ENCODE results near the gene INSL3.

Gene INSL3

GRCh38 chr19:17860331-17860992 lies 39.1 kb upstream of the INSL3 start:
- ChIA-PET CTCF (interaction anchor here (1.2 to 3.7 kb wide), 5 partner anchors 10 to 94 kb away, joined by 3 to 124 read pairs (median 18); partner anchors contain the start of genes CCDC124 and SLC5A5), POLR2A (interaction anchor here (1.0 to 1.8 kb wide), 2 partner anchors 25 to 73 kb away, joined by 3 to 40 read pairs; partner anchors contain the start of gene CCDC124)
- DNase-seq (ENCODE audit: extremely low spot score) = no peak
- TF ChIP-seq, protein P1, sequence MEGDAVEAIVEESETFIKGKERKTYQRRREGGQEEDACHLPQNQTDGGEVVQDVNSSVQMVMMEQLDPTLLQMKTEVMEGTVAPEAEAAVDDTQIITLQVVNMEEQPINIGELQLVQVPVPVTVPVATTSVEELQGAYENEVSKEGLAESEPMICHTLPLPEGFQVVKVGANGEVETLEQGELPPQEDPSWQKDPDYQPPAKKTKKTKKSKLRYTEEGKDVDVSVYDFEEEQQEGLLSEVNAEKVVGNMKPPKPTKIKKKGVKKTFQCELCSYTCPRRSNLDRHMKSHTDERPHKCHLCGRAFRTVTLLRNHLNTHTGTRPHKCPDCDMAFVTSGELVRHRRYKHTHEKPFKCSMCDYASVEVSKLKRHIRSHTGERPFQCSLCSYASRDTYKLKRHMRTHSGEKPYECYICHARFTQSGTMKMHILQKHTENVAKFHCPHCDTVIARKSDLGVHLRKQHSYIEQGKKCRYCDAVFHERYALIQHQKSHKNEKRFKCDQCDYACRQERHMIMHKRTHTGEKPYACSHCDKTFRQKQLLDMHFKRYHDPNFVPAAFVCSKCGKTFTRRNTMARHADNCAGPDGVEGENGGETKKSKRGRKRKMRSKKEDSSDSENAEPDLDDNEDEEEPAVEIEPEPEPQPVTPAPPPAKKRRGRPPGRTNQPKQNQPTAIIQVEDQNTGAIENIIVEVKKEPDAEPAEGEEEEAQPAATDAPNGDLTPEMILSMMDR (IDR thresholded peaks at IDR 0.05; ENCODE audit: control extremely low read depth, extremely low read depth, low read depth, missing control alignments) = no peak

GRCh38 chr19:17859533-17860330 lies 38.4 kb upstream of the INSL3 start, which contains the start of gene RPL18A:
Gene RPL18A, plus strand, starts transcription at chr19:17859910. Its CDS starts 47 bp downstream, at chr19:17859957.
- peak; percentile 98 for DNase-seq (ENCODE audit: extremely low spot score)
- ChIA-PET POLR2A (interaction anchor here (0.6 to 1.8 kb wide), 20 partner anchors 8 to 559 kb away, joined by 3 to 40 read pairs (median 5); partner anchors contain the start of genes CCDC124, JAK3, JUND and MAP1S), CTCF (interaction anchor here (0.9 to 3.7 kb wide), 39 partner anchors 9 to 473 kb away, joined by 3 to 124 read pairs (median 4); partner anchors contain the start of genes CCDC124, JAK3 and SLC5A5)
- TF ChIP-seq, protein P1 (IDR thresholded peaks at IDR 0.05; ENCODE audit: control extremely low read depth, extremely low read depth, low read depth, missing control alignments) = peak; percentile 83

GRCh38 chr19:17855280-17856152 lies 34.2 kb upstream of the INSL3 start:
- peak; percentile 86 for DNase-seq (ENCODE audit: extremely low spot score)
- CTCF ChIA-PET = interaction anchor here (0.6 to 10.6 kb wide), 23 partner anchors 9 to 368 kb away, joined by 3 to 79 read pairs (median 4); partner anchors contain the start of genes CCDC124, MAP1S and SLC5A5
- TF ChIP-seq, protein P1 (IDR thresholded peaks at IDR 0.05; ENCODE audit: control extremely low read depth, extremely low read depth, low read depth, missing control alignments) = peak; percentile 99
- POLR2A ChIA-PET = no interaction called here

GRCh38 chr19:17854061-17854460 lies 32.7 kb upstream of the INSL3 start:
- DNase-seq (ENCODE audit: extremely low spot score) = no peak
- TF ChIP-seq, protein P1 (IDR thresholded peaks at IDR 0.05; ENCODE audit: control extremely low read depth, extremely low read depth, low read depth, missing control alignments) = no peak
- ChIA-PET CTCF (interaction anchor here (1.2 to 10.6 kb wide), 10 partner anchors 9 to 358 kb away, joined by 3 to 79 read pairs (median 10); partner anchors contain the start of genes CCDC124 and MAP1S), POLR2A (interaction anchor here (0.6 to 0.7 kb wide), 2 partner anchors 24 to 113 kb away, joined by 4 to 6 read pairs; no protein-coding TSS in a partner anchor)

GRCh38 chr19:17848595-17849292 lies 27.4 kb upstream of the INSL3 start:
- DNase-seq (ENCODE audit: extremely low spot score) = no peak
- POLR2A ChIA-PET = interaction anchor here (0.7 kb wide), 1 partner anchor 101 kb away, joined by 4 read pairs; no protein-coding TSS in a partner anchor
- CTCF ChIA-PET = interaction anchor here (1.0 to 10.6 kb wide), 8 partner anchors 11 to 275 kb away, joined by 3 to 79 read pairs (median 6); partner anchors contain the start of genes CCDC124 and RPL18A
- TF ChIP-seq, protein P1 (IDR thresholded peaks at IDR 0.05; ENCODE audit: control extremely low read depth, extremely low read depth, low read depth, missing control alignments) = no peak

All from GM10248 (cell line).